NCI-H1105 (cell line): ENCODE measurements around the gene KCNJ16.

Source experiments
- DNase-seq: peaks from one replicate; lab custom pipeline; 2025; lab: John Stamatoyannopoulos, UW

The KCNJ16 gene

DNA sequence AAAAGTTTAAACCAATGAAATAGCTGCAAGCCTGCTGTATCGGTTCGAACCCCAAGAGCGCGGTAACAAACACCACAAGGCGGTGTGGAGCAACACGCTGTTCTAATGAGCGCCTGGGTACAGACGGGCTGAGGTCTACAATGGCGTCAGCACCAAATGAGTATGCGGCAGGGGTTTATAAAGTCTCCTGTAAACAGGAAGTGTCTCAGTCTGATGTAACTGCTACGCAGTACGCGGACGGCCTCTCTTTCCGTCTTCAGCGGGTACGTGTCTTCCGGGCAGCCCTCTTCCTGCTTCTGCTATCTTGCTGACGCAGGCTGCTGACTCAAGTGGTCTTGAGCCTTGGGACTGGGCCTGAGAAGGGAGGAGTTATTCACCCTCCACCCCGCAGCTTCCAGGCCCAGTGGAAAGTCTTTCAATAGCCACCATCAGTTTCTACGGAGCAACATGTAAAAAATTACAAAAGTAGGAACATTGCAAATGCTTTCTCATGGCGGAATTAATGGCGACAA lies 53.8 kb downstream of the KCNJ16 start:
- DNase-seq: no peak

DNA sequence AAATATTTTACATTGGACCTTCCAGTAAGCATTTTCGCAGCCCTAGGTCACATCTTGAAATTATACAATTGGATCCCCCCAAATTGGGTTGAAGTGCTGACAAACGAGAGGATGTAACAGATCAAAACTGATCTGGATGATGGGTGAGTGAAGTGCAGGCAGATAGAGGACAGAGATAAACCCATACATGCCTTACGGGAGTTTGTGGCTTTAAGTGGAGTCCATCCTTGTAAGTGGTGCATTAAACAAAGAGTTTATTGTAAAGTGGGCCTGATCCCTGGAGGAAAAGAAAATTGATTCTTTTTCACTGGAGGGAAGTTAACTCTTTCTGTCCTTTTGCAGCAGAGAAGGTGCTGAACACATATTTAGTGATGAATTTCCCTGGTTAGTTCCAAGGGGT lies 55.3 kb downstream of the KCNJ16 start:
- no peak for DNase-seq

- no peak for DNase-seq
These were observed 57.5 kb downstream of the KCNJ16 start for GRCh38 chr17:70132505-70132904.

DNA sequence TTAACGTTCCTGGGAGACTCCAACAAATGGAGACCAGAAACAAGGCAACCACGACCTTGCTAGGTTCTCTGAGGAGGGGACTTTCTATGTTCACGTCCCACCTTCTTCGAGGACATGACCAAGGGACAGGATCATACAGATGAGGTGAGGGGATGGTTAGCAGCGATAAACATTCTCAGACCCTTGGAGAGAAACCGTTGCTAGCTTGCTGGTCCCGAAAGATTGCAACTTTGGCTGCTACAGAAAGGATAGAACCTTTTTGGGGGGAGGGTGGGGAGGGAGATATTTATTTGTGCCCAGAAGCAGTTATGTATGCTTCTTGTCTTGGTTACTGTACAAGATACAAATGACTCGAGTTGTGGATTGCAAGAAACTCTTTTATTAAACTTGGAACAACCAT lies 59.0 kb downstream of the KCNJ16 start:
- no peak for DNase-seq

DNA sequence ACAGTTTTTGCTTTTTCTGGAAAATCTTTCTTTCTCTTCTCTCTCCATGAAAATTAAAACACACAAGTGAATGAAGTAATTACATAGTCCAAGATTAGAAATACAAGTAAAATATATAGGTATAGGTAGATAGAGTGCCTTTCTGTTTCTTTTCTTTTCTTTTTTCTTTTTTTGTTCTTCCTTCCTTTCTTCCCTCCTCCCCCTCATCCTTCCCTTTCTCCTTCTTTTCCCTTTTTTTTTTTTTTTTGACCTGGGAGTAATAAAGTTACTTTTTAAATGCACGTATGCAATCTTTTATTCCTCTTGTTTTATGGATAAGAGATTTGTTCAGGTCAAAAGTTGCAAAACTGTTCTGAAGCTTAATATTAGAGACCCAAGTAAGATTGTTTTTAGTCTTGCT lies 59.8 kb downstream of the KCNJ16 start:
- DNase-seq: no peak

DNA sequence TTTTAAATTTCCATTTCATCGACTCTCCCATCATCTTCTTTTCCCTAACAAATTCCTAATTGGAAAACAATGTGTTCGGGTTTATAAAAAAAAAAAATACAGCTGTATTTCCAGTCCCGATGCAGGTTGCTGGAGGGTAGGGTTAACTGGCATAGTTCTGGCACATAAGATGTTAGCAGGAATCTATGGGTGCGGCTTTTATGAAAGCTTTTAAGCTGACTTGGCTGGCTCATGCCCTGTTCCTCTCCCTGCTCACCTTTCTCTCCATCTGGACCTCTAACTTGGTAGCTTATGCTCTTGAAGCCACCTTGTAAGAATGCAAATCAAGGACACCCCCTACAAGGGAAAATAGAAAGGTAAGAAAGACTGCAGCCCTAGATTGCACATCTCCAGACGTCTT lies 61.1 kb downstream of the KCNJ16 start:
- DNase-seq: no peak

DNA sequence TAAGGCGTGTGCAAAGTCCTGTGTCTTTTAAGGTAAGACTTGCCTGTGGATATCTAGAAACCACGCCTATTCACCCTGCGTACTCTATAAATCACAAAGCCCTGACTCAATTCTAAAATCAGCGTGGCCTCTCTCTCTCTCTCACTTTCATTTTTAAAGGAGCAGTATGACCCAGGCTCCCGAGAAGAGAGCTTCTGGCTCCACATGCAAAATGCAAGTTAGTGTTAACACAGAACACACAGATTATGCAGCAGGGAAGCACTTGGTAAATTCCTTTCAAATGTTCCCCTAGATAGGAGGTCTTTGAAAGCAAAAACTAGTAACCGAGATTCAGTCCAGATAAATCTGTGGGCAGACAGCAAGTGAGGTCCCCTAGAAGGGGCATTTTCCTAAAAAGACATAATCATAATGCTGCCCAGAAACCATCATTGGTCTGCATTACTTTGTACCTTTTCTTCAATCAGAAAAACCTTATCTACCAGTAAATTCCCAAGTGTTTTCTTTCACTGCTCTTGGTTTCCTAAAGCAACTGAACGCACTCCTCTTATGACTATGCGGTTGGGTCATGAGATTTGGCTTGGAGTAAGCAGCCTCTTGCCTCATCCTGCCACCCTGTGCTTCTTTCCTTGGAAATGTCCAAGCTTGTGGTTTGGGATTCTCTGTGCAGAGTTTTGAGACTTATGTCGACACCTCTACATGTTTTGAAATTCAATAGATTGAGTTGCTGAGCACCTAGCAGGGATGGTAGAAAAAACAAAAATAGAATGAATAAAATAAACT lies 62.6 kb downstream of the KCNJ16 start:
- no peak for DNase-seq

- no peak for DNase-seq
These were observed 63.4 kb downstream of the KCNJ16 start for GRCh38 chr17:70138291-70138865.

- no peak for DNase-seq
These were observed 64.5 kb downstream of the KCNJ16 start for GRCh38 chr17:70139449-70139993.

- no peak for DNase-seq
These were observed 69.3 kb downstream of the KCNJ16 start for GRCh38 chr17:70144260-70144846.

- no peak for DNase-seq
These were observed 78.2 kb downstream of the KCNJ16 start for GRCh38 chr17:70153210-70153609.

GRCh38 chr17:70157151-70157550 lies 82.1 kb downstream of the KCNJ16 start:
- DNase-seq: no peak

DNA sequence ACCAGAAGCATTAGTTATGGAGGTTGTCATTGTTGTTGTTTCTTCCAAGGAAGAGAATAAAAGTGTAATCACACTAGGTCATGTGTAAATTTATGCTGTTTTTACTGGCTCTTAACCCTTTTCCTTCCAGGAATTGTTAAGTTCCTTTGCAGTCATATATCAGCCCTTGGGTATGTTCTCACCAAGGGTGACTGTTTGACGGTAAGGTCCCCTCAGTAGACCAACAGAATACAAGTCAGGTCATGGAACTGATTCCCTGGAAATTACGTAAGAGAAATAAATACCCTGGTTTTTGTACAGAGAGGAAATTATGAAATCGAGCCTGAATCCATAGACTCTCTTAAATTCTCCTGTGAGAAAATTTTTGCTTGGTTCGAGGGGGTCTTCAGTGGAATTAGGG lies 83.2 kb downstream of the KCNJ16 start:
- DNase-seq: no peak

DNA sequence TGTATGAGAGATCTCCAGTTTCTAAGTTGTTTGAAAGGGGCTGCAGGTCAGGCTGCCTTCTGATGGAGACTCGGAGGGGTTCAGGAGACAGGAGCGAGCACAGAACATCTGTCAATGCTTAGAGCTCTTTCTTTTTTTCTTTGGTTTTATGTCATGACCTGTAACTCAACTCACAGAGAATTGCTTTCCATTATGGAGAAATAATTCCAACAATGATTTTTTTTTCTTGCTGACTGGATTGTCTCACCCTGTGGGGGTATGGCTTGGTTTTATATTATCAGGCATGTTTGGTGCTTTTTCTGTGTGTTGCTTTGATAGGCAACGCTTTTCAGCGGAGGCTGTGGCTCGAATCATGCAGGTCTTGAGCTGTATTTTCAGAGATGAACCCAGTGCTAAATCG lies 83.6 kb downstream of the KCNJ16 start:
- no peak for DNase-seq

- no peak for DNase-seq
These were observed 85.0 kb downstream of the KCNJ16 start for GRCh38 chr17:70159980-70160379.

DNA sequence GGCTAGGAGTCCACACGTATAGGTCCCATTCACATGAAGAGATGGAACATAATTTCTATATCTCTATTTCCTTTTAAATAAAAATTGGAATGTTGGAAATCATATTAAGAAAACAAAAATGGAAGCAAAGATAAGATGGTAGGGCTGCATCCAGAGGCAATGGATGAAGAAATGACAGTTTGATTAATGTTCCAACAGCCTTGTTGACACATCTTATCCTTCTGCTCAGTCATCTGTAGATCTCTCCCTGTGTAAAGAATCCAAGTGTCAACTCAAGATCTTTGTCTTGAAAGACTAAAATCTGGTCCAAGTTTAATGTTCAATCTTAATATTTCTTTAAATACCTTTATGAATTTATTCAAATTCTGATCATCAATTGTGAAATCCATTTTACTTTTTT lies 86.5 kb downstream of the KCNJ16 start:
- no peak for DNase-seq

GRCh38 chr17:70165383-70165782 lies 90.4 kb downstream of the KCNJ16 start:
- no peak for DNase-seq

GRCh38 chr17:70166615-70167014 lies 91.6 kb downstream of the KCNJ16 start:
- DNase-seq: no peak

- no peak for DNase-seq
These were observed 93.3 kb downstream of the KCNJ16 start for GRCh38 chr17:70168044-70168976.

- peak; percentile 70 for DNase-seq
These were observed 94.1 kb downstream of the KCNJ16 start, which contains the start of gene KCNJ2 for GRCh38 chr17:70168977-70169708. KCNJ2 (plus strand) TSS chr17:70169532; CDS start chr17:70175040, 5,508 bp downstream.
